ENCODE data around the gene FCHO2.
A peak's percentile ranks its signal among the peaks of the same experiment; 100 is the strongest.

The FCHO2 gene

GRCh38 chr5:73115399-73116051 lies 159.7 kb downstream of the FCHO2 start:
- DNase-seq = peak; percentile 95

- no peak for DNase-seq
These were observed 160.7 kb downstream of the FCHO2 start for GRCh38 chr5:73116506-73116905.

- DNase-seq = no peak
These were observed 161.4 kb downstream of the FCHO2 start for GRCh38 chr5:73117088-73117740.

- DNase-seq = no peak
These were observed 162.6 kb downstream of the FCHO2 start for GRCh38 chr5:73118391-73118973.

- DNase-seq = no peak
These were observed 163.8 kb downstream of the FCHO2 start for GRCh38 chr5:73119451-73120157.

GRCh38 chr5:73120222-73121118 lies 164.6 kb downstream of the FCHO2 start, which contains the start of gene TMEM171:
TMEM171 (plus strand) TSS chr5:73120575; CDS start chr5:73123374, 2,799 bp downstream.
- DNase-seq = peak; percentile 44

- peak; percentile 46 for DNase-seq
These were observed 165.2 kb downstream of the FCHO2 start for GRCh38 chr5:73121119-73121463.

GRCh38 chr5:73122875-73123810 lies 167.3 kb downstream of the FCHO2 start:
- DNase-seq = peak; percentile 73

GRCh38 chr5:73125289-73125688 lies 169.4 kb downstream of the FCHO2 start:
- DNase-seq = no peak

GRCh38 chr5:73126381-73126780 lies 170.5 kb downstream of the FCHO2 start:
- no peak for DNase-seq

GRCh38 chr5:73126957-73127356 lies 171.1 kb downstream of the FCHO2 start:
- no peak for DNase-seq

GRCh38 chr5:73129143-73129542 lies 173.3 kb downstream of the FCHO2 start:
- DNase-seq = no peak

GRCh38 chr5:73130811-73131210 lies 175.0 kb downstream of the FCHO2 start:
- no peak for DNase-seq

- no peak for DNase-seq
These were observed 176.0 kb downstream of the FCHO2 start for GRCh38 chr5:73131711-73132425.

- DNase-seq = no peak
These were observed 176.9 kb downstream of the FCHO2 start for GRCh38 chr5:73132759-73133158.

GRCh38 chr5:73135021-73135420 lies 179.2 kb downstream of the FCHO2 start:
- no peak for DNase-seq

GRCh38 chr5:73135429-73136054 lies 179.7 kb downstream of the FCHO2 start:
- peak; percentile 73 for DNase-seq

GRCh38 chr5:73136055-73136562 lies 180.3 kb downstream of the FCHO2 start:
- peak; percentile 69 for DNase-seq

GRCh38 chr5:73137563-73138530 lies 182.0 kb downstream of the FCHO2 start:
- DNase-seq = no peak
